HepG2 (cell line): ENCODE measurements around the gene GCHFR. TPM values are rescaled to one million over a fixed set of nuclear protein-coding genes. Genes with fewer than 3 reads are reported as not detected.

Experiments
- ADNP ChIP-seq: sonication (generic); formaldehyde crosslinking; IDR thresholded peaks from 2 replicates; pipeline ENCODE4 v1.4.0; 2020; ENCODE audit warnings: missing genetic modification reagents
- CREM ChIP-seq, 2 experiments: sonication (generic) in 1 of 2; formaldehyde crosslinking in 1 of 2; IDR thresholded peaks; 2 replicates each; pipeline versions ENCODE4 v1.4.0 to v1.6.1; 2016 to 2020; ENCODE audit warnings: antibody characterized with exemption in 1 of 2, mild to moderate bottlenecking in 1 of 2, missing genetic modification reagents in 1 of 2
- DPF2 ChIP-seq: sonication (generic); formaldehyde crosslinking; IDR thresholded peaks from 2 replicates; pipeline ENCODE4 v1.4.0; 2020; ENCODE audit warnings: mild to moderate bottlenecking, low read depth, missing genetic modification reagents, borderline replicate concordance
- FOXO1 ChIP-seq: sonication (generic); formaldehyde crosslinking; IDR thresholded peaks from 2 replicates; pipeline ENCODE4 v1.4.0; 2020; ENCODE audit warnings: missing genetic modification reagents
- HOXD1 ChIP-seq: sonication (generic); formaldehyde crosslinking; IDR thresholded peaks from 2 replicates; pipeline ENCODE4 v1.5.0; 2020; ENCODE audit warnings: missing genetic modification reagents
- MZF1 ChIP-seq: sonication (generic); formaldehyde crosslinking; IDR thresholded peaks from 2 replicates; pipeline ENCODE4 v1.8.1; 2023; ENCODE audit warnings: mild to moderate bottlenecking, missing genetic modification reagents, borderline replicate concordance
- POLR2AphosphoS5 ChIP-seq: IDR thresholded peaks from 2 replicates; pipeline ENCODE4 v1.6.1; 2012; ENCODE audit warnings: low read depth, low read length
- STAG1 ChIP-seq: sonication (generic); formaldehyde crosslinking; IDR thresholded peaks from 2 replicates; pipeline ENCODE4 v1.4.0; 2020; ENCODE audit warnings: missing genetic modification reagents
- SYNCRIP ChIP-seq: fragments of 200-400 bp; formaldehyde crosslinking; IDR thresholded peaks from 2 replicates; pipeline ENCODE4 v1.6.1; 2018; ENCODE audit warnings: mild to moderate bottlenecking, low read depth, low read length; ENCODE audit not compliant: insufficient read depth
- ZBTB2 ChIP-seq: sonication (generic); formaldehyde crosslinking; IDR thresholded peaks from 2 replicates; pipeline ENCODE4 v1.8.0; 2022; ENCODE audit warnings: low read depth, missing genetic modification reagents
- ZFP82 ChIP-seq: sonication (generic); formaldehyde crosslinking; IDR thresholded peaks from 2 replicates; pipeline ENCODE4 v1.5.1; 2020; ENCODE audit warnings: mild to moderate bottlenecking, missing genetic modification reagents, borderline replicate concordance
- ZFYVE20 ChIP-seq: sonication (generic); formaldehyde crosslinking; IDR thresholded peaks from 2 replicates; pipeline ENCODE4 v1.8.0; 2023; ENCODE audit warnings: low read depth, mild to moderate bottlenecking, moderate library complexity, missing genetic modification reagents, borderline replicate concordance
- ZIK1 ChIP-seq: sonication (generic); formaldehyde crosslinking; IDR thresholded peaks from 2 replicates; pipeline ENCODE4 v1.5.0; 2020; ENCODE audit warnings: mild to moderate bottlenecking, low read depth, missing genetic modification reagents, borderline replicate concordance
- ZMYM4 ChIP-seq: sonication (generic); formaldehyde crosslinking; IDR thresholded peaks from 2 replicates; pipeline ENCODE4 v1.8.1; 2023; ENCODE audit warnings: mild to moderate bottlenecking, missing genetic modification reagents
- ZNF574 ChIP-seq: sonication (generic); formaldehyde crosslinking; IDR thresholded peaks from 2 replicates; pipeline ENCODE4 v1.4.0; 2020; ENCODE audit warnings: missing genetic modification reagents
- ZNF615 ChIP-seq: sonication (generic); formaldehyde crosslinking; IDR thresholded peaks from 2 replicates; pipeline ENCODE4 v1.5.0; 2020; ENCODE audit warnings: mild to moderate bottlenecking, missing genetic modification reagents, borderline replicate concordance
- polyA plus RNA-seq, 8 experiments: library from polyadenylated mRNA; depleted of rRNA in 3 of 8; stranded (reverse) in 7 of 8; unstranded in 1 of 8; fragments of >200 nt; fragmentation: Illumina TruSeq in 4 of 8; extraction: Trizol in 4 of 8; gene quantifications; 2 replicates each; pipeline versions ENCODE4 v1.2.1 to v1.2.3, GENCODE V29; 2011 to 2016; ENCODE audit warnings: low read depth in 4 of 8, missing spikeins in 1 of 8, mixed read lengths in 1 of 8; ENCODE audit not compliant: insufficient read depth in 1 of 8
- total RNA-seq, 5 experiments: library from RNA; depleted of rRNA; stranded (reverse); fragments of >200 nt; fragmentation: Illumina TruSeq; extraction: Trizol; gene quantifications; 2 replicates each; pipeline ENCODE4 v1.2.3, GENCODE V29; 2016; ENCODE audit warnings: low read depth in 1 of 5
- TF ChIP-seq, protein P1 (sequence below): sonication (generic); formaldehyde crosslinking; IDR thresholded peaks from 2 replicates; pipeline ENCODE4 v1.4.0; 2020; ENCODE audit warnings: missing genetic modification reagents, borderline replicate concordance
- TF ChIP-seq, protein P2 (sequence below): sonication (generic); formaldehyde crosslinking; IDR thresholded peaks from 2 replicates; pipeline ENCODE4 v1.4.0; 2020; ENCODE audit warnings: missing genetic modification reagents; ENCODE audit errors: not compliant biosample characterization

The GCHFR gene
- total and polyA plus RNA-seq, 2 of the 13 experiments (the other 11 are each of a cell fraction or from before 2014, with no cell fraction given): 51.5 to 92.4 TPM

DNA sequence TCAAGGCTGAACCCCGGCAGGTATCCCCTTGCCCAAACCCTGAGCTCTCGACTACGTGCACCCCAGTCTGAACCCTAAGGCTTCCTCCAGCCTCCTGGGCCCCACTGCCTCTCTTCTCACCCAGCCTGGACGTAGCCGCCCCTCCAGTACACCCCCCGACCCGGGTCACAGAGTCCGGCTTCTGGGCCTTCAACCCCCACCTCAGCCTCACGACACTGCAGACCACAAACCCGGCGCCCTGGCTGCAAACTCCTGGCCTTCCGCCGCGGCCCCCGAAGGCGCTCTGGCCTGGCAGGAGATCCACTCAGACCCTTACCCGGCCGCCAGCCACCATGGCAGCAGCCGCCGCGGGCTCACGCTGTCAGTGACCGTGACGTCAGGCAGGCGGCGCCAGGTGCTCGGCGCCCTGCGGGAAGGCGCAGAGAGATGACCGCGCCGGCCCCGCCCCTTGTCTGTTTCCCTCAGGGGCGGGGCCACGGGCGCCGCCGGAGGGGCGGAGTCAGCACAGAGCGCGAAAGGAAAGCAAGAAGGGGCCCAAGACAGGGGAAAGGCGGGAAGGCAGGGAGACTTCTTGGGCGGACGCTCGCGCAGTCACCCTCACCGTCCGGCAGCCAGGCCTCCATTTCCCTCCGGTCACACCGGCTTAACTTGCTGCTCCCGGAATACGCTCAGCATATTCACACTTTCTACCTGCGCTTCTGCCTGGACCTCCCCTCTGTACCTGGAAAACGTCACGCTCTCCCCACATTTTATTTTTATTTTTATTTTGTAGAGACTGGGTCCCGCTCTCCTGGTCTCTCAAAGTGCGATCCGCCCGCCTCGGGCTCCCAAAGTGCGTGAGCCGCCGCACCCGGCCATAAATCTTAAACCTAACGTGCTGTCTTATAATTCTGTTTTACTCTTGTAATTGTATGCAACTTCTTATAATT is 8.7 kb upstream of the GCHFR start, which contains the start of gene RMDN3 (continued):
- peak; percentile 79 for TF ChIP-seq ZNF574
- TF ChIP-seq, protein P1, sequence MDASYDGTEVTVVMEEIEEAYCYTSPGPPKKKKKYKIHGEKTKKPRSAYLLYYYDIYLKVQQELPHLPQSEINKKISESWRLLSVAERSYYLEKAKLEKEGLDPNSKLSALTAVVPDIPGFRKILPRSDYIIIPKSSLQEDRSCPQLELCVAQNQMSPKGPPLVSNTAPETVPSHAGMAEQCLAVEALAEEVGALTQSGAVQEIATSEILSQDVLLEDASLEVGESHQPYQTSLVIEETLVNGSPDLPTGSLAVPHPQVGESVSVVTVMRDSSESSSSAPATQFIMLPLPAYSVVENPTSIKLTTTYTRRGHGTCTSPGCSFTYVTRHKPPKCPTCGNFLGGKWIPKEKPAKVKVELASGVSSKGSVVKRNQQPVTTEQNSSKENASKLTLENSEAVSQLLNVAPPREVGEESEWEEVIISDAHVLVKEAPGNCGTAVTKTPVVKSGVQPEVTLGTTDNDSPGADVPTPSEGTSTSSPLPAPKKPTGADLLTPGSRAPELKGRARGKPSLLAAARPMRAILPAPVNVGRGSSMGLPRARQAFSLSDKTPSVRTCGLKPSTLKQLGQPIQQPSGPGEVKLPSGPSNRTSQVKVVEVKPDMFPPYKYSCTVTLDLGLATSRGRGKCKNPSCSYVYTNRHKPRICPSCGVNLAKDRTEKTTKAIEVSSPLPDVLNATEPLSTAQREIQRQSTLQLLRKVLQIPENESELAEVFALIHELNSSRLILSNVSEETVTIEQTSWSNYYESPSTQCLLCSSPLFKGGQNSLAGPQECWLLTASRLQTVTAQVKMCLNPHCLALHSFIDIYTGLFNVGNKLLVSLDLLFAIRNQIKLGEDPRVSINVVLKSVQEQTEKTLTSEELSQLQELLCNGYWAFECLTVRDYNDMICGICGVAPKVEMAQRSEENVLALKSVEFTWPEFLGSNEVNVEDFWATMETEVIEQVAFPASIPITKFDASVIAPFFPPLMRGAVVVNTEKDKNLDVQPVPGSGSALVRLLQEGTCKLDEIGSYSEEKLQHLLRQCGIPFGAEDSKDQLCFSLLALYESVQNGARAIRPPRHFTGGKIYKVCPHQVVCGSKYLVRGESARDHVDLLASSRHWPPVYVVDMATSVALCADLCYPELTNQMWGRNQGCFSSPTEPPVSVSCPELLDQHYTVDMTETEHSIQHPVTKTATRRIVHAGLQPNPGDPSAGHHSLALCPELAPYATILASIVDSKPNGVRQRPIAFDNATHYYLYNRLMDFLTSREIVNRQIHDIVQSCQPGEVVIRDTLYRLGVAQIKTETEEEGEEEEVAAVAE (CRISPR knock-in tag): peak; percentile 22; the same call in 1 of the 2 replicates
- no peak for TF ChIP-seq ADNP (CRISPR knock-in tag)
- TF ChIP-seq ZNF615 (CRISPR knock-in tag): no peak
- no peak for TF ChIP-seq SYNCRIP
- TF ChIP-seq POLR2AphosphoS5: peak; percentile 82
- no peak for TF ChIP-seq ZFYVE20 (CRISPR knock-in tag)
- TF ChIP-seq HOXD1 (CRISPR knock-in tag): peak; percentile 22; the same call in 1 of the 2 replicates
- TF ChIP-seq ZIK1: no peak
- no peak for TF ChIP-seq ZBTB2 (CRISPR knock-in tag)
- TF ChIP-seq DPF2 (CRISPR knock-in tag): no peak; the same call in 1 of the 2 replicates
- TF ChIP-seq, protein P2, sequence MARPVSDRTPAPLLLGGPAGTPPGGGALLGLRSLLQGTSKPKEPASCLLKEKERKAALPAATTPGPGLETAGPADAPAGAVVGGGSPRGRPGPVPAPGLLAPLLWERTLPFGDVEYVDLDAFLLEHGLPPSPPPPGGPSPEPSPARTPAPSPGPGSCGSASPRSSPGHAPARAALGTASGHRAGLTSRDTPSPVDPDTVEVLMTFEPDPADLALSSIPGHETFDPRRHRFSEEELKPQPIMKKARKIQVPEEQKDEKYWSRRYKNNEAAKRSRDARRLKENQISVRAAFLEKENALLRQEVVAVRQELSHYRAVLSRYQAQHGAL (CRISPR knock-in tag): no peak
- peak; percentile 97 for TF ChIP-seq CREM (IDR thresholded peaks at IDR 0.05)
- peak; percentile 96 for TF ChIP-seq CREM (CRISPR knock-in tag; IDR thresholded peaks at IDR 0.05)
- no peak for TF ChIP-seq MZF1 (CRISPR knock-in tag)
- TF ChIP-seq ZMYM4: peak; percentile 70
- no peak; the same call in 1 of the 2 replicates for TF ChIP-seq STAG1
- TF ChIP-seq ZFP82 (CRISPR knock-in tag): 0 out of 2 replicates have a peak, but pooled peaks have one; percentile 63
- TF ChIP-seq FOXO1 (CRISPR knock-in tag): peak; percentile 38; the same call in 1 of the 2 replicates
